T-helper 1 cell (primary cell): ENCODE data around the gene ALMS1.
"Not testable (repeated sequence)": the region's sequence is repeated elsewhere in the genome, so short reads cannot be mapped to it uniquely, and the experiment has no call there.

Experiments
- DNase-seq, 5 donors: peaks; one replicate each; pipeline ENCODE4 v3.0.0-alpha.2; 2012 to 2020

Gene ALMS1

DNA sequence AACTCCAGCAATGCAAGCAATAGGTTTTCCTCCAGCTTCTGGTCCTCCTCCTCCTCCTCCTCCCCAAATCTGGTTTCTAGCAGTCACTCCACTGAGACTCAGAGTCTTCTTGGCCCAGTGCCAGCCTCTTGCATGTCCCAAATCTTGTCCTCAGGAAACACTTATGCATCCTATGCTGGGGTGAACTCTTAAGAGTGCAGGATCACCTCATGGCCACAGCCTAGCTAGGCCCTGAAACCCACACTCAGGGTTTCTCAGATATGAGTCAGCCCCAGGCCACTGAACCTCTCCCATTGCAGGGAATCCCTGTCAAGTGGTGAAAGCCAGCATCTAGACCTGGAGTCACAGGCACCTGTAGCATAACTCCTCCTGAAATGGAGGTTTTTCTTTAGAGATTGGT lies 238.4 kb downstream of the ALMS1 start:
- DNase-seq: not testable (repeated sequence)

GRCh38 chr2:73624625-73625024 lies 239.0 kb downstream of the ALMS1 start:
- DNase-seq: not testable (repeated sequence)

DNA sequence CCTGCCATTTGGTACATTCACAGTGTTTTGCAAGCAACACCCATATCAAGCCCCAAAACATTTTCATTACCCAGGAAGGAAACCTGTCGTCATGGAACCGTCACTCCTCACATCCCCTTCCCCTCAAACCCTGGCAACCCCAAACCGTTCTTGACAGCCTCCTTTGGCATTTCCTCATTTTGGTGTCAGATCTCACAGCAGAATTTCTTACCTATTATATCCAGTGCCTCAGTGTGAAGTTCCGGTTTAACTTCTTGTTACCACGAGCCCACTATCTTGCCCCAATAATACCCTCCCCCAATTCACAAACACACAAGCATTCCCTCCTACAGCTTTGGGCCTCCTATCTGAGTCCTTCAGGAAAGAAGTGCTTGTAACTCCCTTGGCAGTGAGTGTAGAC lies 240.6 kb downstream of the ALMS1 start:
- not testable (repeated sequence) for DNase-seq

DNA sequence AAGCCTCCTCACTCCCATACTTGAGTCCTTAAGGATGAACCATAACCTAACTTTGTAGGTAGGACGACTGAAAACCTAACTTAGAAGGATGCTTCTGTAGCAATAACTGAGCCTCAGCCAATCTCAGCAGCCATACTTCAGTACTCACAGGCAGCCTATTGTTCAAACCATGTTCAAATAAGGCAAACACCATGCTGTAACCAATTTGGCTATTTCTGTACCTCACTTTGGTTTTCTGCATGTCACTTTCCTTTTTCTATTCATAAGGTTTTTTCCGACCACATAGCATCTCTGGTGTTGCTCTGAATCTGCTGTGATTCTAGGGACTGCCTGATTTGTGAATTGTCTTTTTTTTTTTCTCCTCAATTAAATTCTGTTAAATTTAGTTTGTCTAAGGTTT lies 242.9 kb downstream of the ALMS1 start:
- DNase-seq: not testable (repeated sequence)

DNA sequence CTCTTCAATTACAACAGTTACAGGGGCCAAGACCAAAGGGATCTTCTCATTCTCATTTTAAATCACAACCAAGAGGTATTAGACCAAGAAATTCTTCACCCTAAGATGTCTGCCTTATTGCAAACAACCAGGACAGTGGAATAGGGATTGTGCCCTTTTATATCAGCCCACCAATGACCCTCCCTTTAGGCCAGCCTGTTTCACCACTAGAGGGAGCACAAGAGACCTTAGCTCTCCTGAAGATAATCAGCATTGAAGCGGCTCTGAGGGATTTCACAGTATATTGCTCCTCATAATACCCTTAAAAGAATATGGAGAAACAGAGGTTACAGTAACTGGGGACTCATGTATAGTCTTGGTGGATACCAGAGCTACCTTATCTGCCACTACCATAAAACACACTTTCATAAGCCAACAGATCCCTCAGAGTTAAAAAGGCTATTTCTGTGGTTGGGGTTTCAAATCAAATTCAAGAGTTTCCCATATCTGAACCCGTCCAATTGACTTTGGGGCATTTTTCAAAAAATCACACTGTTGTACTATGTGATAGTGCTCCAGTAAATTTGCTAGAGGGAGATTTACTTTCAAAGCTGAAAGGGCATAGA lies 245.1 kb downstream of the ALMS1 start:
- DNase-seq: not testable (repeated sequence)

DNA sequence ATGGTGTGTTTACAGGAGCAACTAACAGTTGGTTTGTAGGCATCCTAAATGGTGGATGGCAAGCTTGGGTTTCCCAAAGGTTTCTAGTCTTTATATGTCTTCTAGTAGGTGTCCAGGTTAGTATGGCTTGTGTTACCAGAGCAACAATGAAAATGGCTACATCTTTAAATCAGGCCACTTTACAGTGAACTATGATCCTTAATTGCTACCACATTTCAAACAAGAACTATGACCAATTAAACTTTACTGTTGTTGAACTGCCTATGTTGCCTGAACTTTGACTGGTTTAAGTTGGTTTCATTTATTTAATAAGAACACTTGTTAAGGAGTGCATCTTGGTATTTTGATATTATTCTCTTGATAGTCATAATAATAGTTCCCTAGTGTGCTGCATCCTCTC lies 251.3 kb downstream of the ALMS1 start:
- DNase-seq: not testable (repeated sequence)

DNA sequence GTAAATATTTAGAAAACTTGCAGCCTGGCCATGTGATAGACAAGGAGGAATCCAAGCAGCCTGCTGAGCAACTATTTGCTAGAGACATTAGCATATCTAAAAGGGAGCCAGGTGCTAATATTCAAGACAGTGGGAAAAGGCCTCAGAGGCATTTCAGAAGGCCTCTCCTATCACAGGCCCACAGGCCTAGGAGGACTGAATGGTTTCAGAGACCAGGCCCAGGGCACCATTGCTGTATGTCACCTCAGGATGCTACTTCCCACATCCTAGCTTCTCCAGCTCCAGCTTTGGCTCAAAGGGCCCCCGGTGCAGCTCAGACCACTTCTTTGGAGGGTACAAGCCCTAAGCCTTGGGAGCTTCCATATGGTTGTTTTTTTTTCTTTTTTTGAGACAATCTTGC lies 252.8 kb downstream of the ALMS1 start:
- no peak for DNase-seq

GRCh38 chr2:73640511-73640911 lies 254.9 kb downstream of the ALMS1 start:
- DNase-seq: no peak

DNA sequence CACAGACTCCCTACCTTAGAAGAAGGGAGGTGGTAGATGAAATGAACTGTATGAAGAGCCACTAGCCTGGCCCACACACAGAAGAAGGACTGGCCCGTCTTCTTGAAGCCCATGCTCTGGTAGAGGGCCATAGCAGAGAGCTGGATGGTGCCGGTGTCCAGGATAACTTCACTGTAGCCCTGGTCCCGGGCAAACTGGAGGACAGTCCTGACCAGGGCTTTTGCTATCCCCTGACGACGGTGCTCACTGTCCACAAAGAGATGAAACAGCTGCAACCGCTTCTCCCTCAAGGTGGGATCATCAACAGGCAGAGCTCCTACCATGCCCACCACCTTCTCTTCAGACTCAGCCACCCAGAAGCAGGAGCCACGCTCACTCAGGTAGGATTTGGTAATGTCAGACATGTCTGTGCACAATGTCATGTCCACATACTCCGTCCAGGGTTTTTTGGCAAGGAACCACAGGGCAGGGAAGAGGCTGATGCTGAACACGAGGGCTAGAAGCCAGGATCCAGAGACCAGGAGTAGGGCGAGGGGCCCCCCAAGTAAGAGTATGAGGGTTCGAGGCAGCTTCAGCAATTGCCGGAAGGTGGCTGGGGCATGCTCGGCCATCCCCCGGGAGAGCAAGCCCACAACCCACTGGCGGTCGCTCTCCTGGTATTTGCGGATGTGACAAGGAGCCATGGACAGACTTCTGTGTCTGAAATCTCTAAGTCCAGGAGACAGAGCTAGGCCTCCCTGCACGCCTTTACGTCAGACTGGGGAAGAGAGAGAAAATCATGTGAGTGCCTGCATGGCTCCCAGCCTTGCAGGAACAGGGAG lies 255.5 kb downstream of the ALMS1 start:
- no peak for DNase-seq

DNA sequence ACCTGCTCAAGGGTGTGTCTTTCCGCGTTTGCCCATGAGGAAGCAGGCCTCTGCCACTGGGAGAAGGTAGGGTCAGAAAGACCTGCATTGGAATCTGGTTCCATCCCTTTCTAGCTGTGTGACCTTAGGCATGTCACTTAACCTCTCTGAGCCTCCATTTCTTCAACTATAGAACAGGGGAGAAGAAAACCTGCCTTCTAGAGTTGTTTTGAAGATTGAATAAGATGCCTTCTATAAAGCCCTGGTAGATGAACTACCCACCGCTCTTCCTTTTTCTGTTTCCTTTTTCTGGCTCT lies 256.1 kb downstream of the ALMS1 start:
- no peak for DNase-seq

DNA sequence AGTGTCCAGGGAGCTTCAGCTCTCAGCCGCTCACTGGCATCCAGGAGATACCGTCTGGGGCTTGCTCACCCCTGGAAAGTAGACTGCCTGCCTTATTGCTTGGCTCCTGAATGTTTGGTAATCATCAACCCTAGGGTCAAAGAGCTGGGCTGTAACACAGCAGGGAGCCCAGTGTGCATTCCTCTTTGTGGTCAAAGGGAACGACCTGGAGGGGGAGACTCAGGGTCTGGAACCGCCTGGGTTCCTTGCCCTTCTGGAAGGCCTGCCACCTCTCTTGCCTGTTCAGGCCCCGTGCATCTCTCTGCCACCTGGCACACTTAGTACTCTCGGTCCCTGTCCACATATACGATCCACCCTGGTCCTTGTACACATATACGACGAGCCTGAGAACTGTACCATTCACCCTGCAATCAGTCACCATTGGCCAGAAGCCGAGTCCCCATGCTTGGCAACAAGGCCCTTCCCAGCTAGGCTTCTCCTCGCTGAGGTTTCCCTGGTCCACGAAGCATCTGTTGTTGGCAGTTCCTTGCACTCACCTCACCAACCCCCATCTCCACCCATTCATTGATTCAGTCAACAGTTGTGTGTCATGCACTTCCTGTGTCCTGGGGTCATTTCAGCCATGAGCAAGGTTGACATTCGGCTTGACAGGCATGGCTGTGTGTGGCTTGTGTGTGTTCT lies 256.8 kb downstream of the ALMS1 start, which contains the start of gene NAT8:
Gene NAT8 (minus strand): TSS at position 85 of the 681 bp plus-strand sequence. CDS start 794 bp downstream, outside the sequence.
- DNase-seq: no peak

- DNase-seq: not testable (repeated sequence)
Measured at GRCh38 chr2:73647690-73648089, 262.1 kb downstream of the ALMS1 start.

GRCh38 chr2:73651591-73652230 lies 266.1 kb downstream of the ALMS1 start:
- DNase-seq: no peak

- no peak for DNase-seq
Measured at GRCh38 chr2:73652348-73652747, 266.7 kb downstream of the ALMS1 start.

DNA sequence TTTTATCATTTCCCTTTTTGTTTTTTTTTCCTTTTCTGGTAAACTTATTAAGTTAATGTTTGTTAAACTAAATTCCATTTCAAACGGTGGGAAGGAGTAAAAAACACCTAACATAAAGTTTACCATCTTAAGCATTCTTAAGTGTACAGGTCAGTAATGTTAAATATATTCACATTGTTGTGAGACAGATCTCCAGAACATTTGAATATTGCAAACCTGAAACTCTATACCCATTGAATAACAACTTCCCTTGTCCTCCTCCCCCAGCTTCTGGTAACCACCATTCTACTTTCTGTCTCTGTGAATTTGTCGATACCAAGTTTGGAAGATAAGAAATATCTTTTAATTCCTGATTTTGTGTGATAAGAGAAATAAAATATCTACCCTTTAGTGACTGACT lies 268.5 kb downstream of the ALMS1 start:
- no peak for DNase-seq
